Inflammatory macrophage treated with lipopolysaccharide for 1 hour (primary cell): ENCODE data around the gene SEC14L6.

Source experiments
- DNase-seq, 2 donors: peaks; one replicate each; pipeline ENCODE4 v3.0.0-alpha.2; 2020 to 2022

The SEC14L6 gene

DNA sequence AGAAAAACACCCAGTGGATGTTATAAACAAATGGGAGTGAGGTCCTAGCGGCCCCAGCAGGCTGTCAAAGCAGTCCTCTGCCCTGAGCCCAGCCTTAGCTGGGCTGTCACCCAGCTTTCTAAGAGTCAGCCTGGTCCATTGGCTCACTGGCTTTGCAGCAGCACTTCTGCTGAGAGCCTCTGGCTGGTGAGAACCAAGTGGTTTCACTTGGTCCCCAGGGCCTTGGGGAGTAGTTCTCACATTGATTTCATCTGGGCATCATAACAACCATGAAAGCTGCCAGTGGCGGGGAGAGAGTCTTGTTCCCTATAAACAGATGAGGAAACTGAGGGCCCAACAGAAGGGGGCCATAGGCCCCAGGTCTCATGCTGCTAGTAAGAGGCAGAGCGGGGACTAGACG lies 11.4 kb downstream of the SEC14L6 start:
- DNase-seq = no peak

GRCh38 chr22:30531651-30532608 lies 14.6 kb downstream of the SEC14L6 start:
- DNase-seq = no peak

DNA sequence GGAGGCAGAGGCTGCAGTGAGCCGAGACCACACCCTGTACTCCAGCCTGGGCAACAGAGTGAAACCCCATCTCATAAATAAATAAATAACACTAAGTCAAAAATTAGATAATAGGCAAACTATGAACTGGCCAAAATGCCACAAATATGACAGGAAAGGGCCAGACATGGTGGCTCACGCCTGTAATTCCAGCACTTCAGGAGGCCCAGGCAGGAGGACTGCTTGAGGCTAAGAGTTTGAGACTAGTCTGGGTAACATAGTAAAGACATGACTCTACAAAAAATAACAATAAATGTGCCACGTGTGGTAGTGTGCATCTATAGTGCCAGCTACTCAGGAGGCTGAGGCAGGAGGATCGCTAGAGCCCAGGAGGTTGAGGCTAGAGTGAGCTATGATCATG lies 19.9 kb downstream of the SEC14L6 start:
- DNase-seq = no peak

DNA sequence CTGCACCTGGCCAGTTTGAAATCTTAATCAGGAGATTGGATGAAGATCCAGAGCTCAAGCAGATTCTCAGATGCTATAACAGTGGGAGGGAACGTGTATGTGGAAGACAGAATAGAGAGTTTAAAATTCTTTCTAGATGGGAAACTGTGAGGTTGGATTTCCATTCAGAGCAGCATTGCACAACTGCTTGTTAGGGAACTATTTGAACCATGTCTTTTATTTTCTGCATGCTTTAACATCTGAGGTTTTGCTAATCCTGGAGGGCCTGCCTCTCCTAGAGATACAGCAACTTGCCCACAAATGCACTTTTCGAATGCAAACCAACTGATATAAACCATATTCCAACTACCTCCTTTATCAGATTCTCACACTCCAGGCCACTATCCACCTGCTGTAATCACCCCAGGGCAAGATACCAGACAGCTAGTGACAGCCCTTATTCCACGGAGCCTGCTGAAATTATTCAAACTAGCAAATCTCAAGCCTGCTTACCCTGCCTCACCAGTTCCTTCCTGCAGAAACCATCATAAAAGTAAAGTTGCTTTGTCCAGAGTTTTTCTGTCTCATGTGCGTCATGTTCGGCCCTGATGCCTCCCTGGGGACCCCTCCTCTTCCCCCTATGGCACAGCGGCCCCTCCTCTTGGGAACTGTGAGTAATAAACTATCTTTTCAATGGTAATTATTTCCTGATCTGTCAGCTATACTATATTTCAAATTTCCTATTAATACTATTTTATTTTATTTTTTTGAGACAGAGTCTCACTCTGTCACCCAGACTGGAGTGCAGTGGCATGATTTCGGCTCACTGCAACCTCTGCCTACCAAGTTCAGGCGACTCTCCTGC lies 22.7 kb downstream of the SEC14L6 start:
- no peak for DNase-seq

- DNase-seq = no peak
Measured at GRCh38 chr22:30521368-30522156, 25.0 kb downstream of the SEC14L6 start.

GRCh38 chr22:30519842-30520425 lies 26.6 kb downstream of the SEC14L6 start:
- no peak for DNase-seq

- no peak for DNase-seq
Measured at GRCh38 chr22:30516731-30517130, 29.8 kb downstream of the SEC14L6 start.

DNA sequence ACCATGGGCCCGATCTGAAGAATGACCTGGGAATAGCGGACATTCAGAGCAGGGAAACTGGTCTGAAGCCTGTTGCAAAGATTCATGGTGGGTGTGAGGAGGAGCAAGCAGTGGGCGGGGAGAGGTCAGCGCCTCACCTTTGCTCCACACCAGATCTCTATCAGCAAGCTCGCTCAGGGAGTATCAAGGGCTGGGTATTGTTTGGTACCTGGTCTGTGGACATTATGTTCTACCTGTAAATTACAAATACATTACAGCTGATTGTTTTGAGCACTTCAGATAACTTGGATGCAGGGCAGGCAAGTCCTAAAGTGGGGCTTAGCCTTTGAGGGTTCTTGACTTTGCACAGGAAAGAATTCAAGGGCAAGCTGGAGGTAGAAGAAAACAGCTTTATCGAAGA lies 30.3 kb downstream of the SEC14L6 start:
- DNase-seq = no peak

- no peak for DNase-seq
Measured at GRCh38 chr22:30514252-30514651, 32.3 kb downstream of the SEC14L6 start.

DNA sequence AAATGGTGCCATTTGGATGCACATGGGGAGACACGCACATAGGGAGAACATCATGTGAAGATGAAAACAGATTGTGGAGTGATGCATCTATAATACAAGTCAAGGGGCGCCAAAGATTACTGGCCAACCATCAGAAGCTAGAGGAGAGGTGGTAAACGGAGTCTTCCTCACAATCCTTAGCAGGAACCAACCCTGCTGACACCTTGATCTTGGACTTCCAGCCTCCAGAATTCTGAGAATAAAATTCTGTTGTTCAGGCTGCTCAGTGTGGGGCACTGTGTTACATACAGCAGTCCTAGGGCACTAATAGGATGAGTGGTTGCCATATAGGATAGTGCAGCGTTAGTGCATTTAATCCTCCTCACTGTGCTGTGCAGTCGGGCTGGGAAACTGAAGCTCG lies 33.1 kb downstream of the SEC14L6 start:
- no peak for DNase-seq

GRCh38 chr22:30511911-30512310 lies 34.6 kb downstream of the SEC14L6 start:
- DNase-seq = no peak

DNA sequence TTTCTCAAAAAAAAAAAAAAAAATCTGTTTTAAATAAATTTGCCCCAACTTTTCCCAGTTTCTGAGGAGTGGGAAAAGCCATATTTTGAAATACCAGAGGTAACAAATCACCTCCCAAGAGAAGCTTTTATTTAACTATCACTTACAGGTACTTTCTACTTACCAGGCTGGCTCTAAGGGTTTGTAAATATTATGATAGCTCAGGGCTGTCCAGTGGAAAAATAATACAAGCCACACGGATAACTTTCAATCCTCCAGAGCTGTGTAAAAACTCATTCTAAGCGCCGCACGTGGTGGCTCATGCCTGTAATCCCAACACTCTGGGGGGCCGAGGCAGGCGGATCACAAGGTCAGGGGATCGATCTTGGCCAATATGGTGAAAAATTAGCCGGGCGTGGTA lies 35.4 kb downstream of the SEC14L6 start:
- no peak for DNase-seq

GRCh38 chr22:30508216-30508615 lies 38.3 kb downstream of the SEC14L6 start:
- no peak for DNase-seq

DNA sequence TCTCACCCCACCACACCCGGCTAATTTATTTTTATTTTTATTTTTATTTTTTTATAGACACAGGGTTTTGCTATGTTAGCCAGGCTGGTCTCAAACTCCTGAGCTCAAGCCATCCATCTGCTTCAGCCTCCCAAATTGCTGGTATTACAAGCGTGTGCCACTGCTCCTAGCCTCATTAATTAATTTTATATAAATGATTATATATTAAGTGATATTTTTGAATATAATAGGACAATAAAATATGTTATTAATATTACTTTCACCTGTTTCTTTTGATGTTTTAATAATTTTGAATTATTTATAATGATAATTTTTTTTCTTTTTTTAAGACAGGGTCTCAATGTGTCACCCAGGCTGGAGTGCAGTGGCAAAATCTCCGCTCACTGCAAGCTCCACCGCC lies 38.9 kb downstream of the SEC14L6 start:
- DNase-seq = no peak

GRCh38 chr22:30506507-30506968 lies 40.0 kb downstream of the SEC14L6 start:
- DNase-seq = no peak

DNA sequence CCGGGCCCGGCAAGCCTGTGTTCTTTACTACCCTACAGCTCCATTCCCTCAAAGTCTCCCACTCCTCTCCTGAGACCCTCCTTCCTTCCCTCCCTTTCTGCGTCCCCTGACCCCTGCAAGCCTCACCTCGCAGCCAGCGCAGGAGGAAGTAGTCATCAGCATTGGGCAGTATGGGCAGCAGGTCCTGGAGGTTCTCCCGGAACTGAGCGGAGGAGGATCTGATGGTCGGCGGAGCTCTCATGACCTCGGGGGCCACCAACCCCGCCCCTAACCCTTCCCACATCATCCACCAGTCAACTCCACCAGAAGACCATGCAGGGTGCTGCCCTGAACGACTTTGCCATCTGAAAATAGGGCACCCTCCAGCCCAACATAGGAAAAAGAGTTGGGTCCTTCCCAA lies 43.0 kb downstream of the SEC14L6 start:
- no peak for DNase-seq

DNA sequence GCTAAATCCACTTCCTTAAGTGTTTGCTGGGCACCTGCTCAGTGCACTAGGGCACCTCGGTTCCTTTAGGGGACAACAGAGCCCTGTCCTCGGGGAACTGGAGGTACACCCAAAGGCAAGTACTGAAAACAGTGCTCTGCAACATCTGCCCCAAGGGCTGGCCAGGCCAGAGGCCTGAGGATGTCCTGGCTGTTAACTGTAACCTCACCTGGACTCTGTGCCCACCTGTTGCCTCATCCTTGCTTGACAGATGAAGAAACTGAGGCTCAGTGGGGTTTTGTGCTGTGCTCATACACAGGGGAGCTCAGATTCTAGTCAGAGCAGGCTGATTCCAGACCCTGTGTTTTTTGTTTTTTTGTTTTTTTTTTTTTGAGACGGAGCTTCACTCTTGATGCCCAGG lies 43.6 kb downstream of the SEC14L6 start:
- no peak for DNase-seq

DNA sequence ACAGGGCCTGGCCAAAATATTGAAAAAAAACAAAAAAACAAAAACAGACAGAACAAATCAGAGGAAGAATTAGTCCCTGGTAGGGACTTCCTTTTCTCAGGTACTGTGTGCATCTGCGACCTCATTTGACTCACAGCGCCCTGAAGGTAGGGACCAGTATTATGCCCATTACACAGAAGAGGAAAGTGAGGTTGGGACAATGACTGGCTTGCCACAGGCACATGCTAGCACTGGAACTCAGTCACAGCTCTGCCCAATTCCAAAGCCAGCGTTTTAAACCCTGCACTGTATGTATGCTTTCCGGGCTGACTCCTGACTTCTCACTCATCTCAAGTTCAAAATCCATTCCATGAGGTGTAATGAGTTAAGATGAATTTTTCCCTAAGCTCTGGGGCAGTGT lies 44.4 kb downstream of the SEC14L6 start:
- no peak for DNase-seq

DNA sequence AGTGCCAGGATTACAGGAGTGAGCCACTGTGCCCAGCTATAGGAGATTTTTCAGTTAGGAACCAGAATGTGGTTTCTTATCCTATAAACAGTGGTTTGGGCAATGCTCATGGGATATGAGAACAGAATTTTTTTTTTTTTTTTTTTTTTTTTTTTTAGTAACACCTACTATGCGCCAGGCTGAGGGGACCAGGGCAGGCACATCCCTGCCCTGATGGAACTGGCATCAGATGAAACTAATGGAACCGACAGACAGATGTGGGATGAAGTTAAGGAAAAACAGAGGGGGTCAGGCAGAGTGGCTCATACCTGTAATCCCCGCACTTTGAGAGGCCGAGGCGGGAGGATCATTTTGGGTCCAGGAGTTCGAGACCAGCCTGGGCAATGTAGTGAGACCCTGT lies 45.9 kb downstream of the SEC14L6 start:
- no peak for DNase-seq

DNA sequence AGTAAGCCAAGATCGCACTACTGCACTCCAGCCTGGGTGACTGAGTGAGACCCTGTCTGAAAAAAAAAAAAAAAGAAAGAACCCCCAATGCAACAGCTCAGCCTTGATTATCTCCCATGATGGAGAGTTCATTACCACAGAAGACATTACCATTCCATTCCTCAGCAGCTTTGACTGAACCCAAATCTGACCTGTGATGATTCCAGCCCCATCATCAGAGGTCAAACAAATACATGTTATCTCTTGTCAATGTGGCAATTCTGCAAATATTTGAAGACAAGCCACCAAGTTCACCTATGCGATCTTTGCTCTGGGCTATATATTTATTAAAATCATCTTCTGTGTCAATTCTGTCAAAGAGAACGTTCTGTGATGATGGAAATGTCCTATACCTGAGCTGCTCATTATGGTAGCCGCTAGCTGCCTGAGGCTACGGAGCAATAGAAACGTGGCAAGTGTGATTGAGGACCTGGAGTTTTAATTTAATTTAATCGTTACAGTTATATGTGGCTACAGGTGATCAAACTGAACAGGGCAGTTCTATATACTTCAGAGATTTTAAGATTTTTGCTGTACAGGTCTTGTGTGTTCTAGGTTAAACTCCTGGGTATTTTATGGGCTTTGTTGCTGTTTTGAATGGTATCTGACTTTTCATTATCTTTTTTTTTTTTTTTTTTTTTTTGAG lies 48.9 kb downstream of the SEC14L6 start:
- no peak for DNase-seq

DNA sequence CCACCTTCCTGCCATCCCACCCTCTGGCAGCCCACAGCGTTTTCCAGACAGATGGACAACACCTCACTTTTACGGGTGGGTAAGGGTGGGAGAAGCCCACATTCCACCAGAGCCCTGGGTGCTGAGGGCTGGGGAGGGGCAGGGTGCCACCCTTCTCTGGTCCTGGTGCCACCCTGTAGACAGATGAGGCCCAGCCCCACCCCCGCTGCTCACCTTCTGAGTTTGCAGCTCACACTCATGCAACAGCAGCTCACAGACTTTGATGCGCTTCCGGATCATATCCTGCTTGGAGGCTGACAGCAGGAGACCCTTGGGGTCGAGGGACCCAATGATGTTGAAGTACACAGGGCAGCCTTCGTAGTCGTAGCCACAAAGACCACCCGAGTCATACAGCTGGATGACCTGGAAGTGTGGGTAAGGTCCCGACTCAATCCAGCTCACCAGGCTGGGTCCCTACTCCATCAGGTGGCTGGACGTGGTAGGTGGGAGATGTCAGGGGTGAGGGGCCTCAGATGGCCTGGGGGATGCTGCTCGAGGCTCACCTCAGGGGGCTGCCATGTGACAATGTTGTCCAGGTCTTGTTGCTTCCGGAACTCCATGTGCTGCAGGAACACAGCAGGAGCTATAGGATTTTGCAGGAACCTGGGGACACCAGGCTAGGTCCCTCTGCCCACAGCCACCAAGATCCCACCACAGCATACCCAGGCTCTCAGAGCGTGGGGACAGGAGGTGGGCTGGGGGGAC lies 51.3 kb downstream of the SEC14L6 start:
- DNase-seq = no peak
